Trophoblast cell (in vitro differentiated cells and primary cell): ENCODE results near the gene USP9X.

ENCODE experiments used
- DNase-seq, 2 donors: peaks; one replicate each; pipeline ENCODE4 v3.0.0-alpha.2; 2016
- H2AFZ ChIP-seq: 2 replicates; pipeline ENCODE4 v1.6.1; 2013; ENCODE audit warnings: low read length, moderate library complexity, mild to moderate bottlenecking; ENCODE audit not compliant: insufficient read depth, poor library complexity
- H2AK5ac ChIP-seq: 2 replicates; pipeline ENCODE4 v1.6.1; 2013; ENCODE audit warnings: mild to moderate bottlenecking, low read length
- H2BK120ac ChIP-seq: 2 replicates; pipeline ENCODE4 v1.6.1; 2013; ENCODE audit warnings: low read length, mild to moderate bottlenecking, moderate library complexity; ENCODE audit not compliant: insufficient read depth, poor library complexity
- H2BK12ac ChIP-seq: 2 replicates; pipeline ENCODE4 v1.6.1; 2013; ENCODE audit warnings: mild to moderate bottlenecking, low read length, moderate library complexity
- H2BK5ac ChIP-seq: 2 replicates; pipeline ENCODE4 v1.6.1; 2013; ENCODE audit warnings: low read length, low read depth, moderate library complexity, mild to moderate bottlenecking; ENCODE audit not compliant: poor library complexity
- H3K14ac ChIP-seq: 2 replicates; pipeline ENCODE4 v1.6.1; 2013; ENCODE audit warnings: mild to moderate bottlenecking, low read length
- H3K18ac ChIP-seq: 2 replicates; pipeline ENCODE4 v1.6.1; 2013; ENCODE audit warnings: mild to moderate bottlenecking, low read length
- H3K23ac ChIP-seq: 2 replicates; pipeline ENCODE4 v1.6.1; 2013; ENCODE audit warnings: low read length
- H3K27ac ChIP-seq: 2 replicates; pipeline ENCODE4 v1.5.1; 2013; ENCODE audit warnings: low read depth, mild to moderate bottlenecking, inconsistent platforms, low read length, moderate library complexity
- H3K27me3 ChIP-seq: 2 replicates; pipeline ENCODE4 v1.6.1; 2013; ENCODE audit warnings: inconsistent platforms, mild to moderate bottlenecking, low read length, moderate library complexity; ENCODE audit not compliant: insufficient read depth
- H3K36me3 ChIP-seq, 2 experiments: 1 replicate in 1 of 2; 2 replicates in 1 of 2; pipeline ENCODE4 v1.6.1; 2013; ENCODE audit warnings: low read length in 2 of 2, mild to moderate bottlenecking in 2 of 2, moderate library complexity in 1 of 2; ENCODE audit not compliant: insufficient read depth in 2 of 2, control insufficient read depth in 1 of 2
- H3K4ac ChIP-seq: 2 replicates; pipeline ENCODE4 v1.6.1; 2013; ENCODE audit warnings: low read depth, mild to moderate bottlenecking, low read length, moderate library complexity
- H3K4me1 ChIP-seq, 2 experiments: 1 replicate in 1 of 2; 2 replicates in 1 of 2; pipeline ENCODE4 v1.6.1; 2013; ENCODE audit warnings: low read length in 2 of 2, mild to moderate bottlenecking in 2 of 2, moderate library complexity in 1 of 2; ENCODE audit not compliant: insufficient read depth in 2 of 2, control insufficient read depth in 1 of 2
- H3K4me2 ChIP-seq: 2 replicates; pipeline ENCODE4 v1.6.1; 2013; ENCODE audit warnings: inconsistent platforms, mild to moderate bottlenecking, low read length, moderate library complexity
- H3K4me3 ChIP-seq: 2 replicates; pipeline ENCODE4 v1.5.1; 2013; ENCODE audit warnings: mild to moderate bottlenecking, low read depth, low read length, inconsistent platforms
- H3K79me1 ChIP-seq: one replicate; pipeline ENCODE4 v1.6.1; 2013; ENCODE audit warnings: low read length
- H3K79me2 ChIP-seq: 2 replicates; pipeline ENCODE4 v1.6.1; 2013; ENCODE audit warnings: low read length, mild to moderate bottlenecking; ENCODE audit not compliant: control insufficient read depth, insufficient read depth, poor library complexity
- H3K9ac ChIP-seq: 2 replicates; pipeline ENCODE4 v1.6.1; 2013; ENCODE audit warnings: mild to moderate bottlenecking, low read length
- H3K9me3 ChIP-seq: 2 replicates; pipeline ENCODE4 v1.6.1; 2013; ENCODE audit warnings: low read depth, mild to moderate bottlenecking, control low read depth, inconsistent platforms, low read length; ENCODE audit not compliant: insufficient read depth
- H4K12ac ChIP-seq: 2 replicates; pipeline ENCODE4 v1.6.1; 2013; ENCODE audit warnings: low read depth, mild to moderate bottlenecking, low read length, moderate library complexity
- H4K8ac ChIP-seq: 2 replicates; pipeline ENCODE4 v1.6.1; 2013; ENCODE audit warnings: low read depth, mild to moderate bottlenecking, low read length, moderate library complexity
- H4K91ac ChIP-seq: one replicate; pipeline ENCODE4 v1.6.1; 2013; ENCODE audit warnings: low read depth, mild to moderate bottlenecking, low read length, moderate library complexity
- WGBS: extraction: QIAGEN DNeasy Blood & Tissue Kit; methylation state at CpG from one replicate; pipeline ENCODE4 v1.1.7; 2013; ENCODE audit warnings: missing lambda C conversion rate; ENCODE audit not compliant: insufficient read length, insufficient coverage; ENCODE audit errors: extremely low coverage; 5-methylcytosine and 5-hydroxymethylcytosine counted together

USP9X gene

DNA sequence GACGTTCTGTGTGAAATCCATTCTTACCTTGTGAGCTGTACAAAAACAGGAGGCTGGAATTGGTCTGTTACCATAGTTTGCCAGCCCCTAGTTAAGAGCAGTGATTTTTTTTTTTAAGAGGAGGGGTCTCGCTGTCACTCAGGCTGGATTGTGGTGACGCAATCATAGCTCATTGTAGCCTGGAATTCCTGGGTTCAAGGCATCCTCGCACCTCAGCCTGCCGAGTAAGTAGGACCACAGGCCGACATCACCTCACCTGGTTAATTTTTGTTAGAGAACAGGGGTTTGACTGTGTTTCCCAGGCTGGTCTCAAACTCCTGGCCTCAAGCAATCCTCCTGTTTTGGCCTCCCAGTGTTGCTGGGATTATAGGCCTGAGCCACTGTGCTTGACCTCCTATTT, 7.5 kb downstream of the USP9X start:
- DNase-seq: no peak
- Histone ChIP-seq H2BK12ac (no peak overlapping the region), H2BK5ac (no peak overlapping the region), H2AFZ (no peak overlapping the region), H3K18ac (no peak overlapping the region), H3K27me3 (no peaks in the 10 kb centered on the region), H3K4me2 (no peak overlapping the region), H3K4me3 (no peak overlapping the region), H3K36me3 (peaks cover 0 to 2% of the 10 kb centered on the region in 2 experiments), H3K9me3 (no peaks in the 10 kb centered on the region), H3K9ac (no peak overlapping the region), H2BK120ac (no peak overlapping the region), H4K12ac (no peak overlapping the region), H3K79me2 (peaks cover 11% of the 10 kb centered on the region), H3K23ac (no peak overlapping the region), H2AK5ac (no peak overlapping the region), H3K27ac (no peak overlapping the region), H3K4ac (peak overlapping the region; percentile 69), H3K14ac (no peak overlapping the region), H3K4me1 (peaks cover 3 to 7% of the 10 kb centered on the region in 2 experiments), H3K79me1 (no peaks in the 10 kb centered on the region), H4K91ac (no peak overlapping the region), H4K8ac (no peak overlapping the region)
- WGBS: no CpG with 5 or more reads among the region's 6 CpGs

DNA sequence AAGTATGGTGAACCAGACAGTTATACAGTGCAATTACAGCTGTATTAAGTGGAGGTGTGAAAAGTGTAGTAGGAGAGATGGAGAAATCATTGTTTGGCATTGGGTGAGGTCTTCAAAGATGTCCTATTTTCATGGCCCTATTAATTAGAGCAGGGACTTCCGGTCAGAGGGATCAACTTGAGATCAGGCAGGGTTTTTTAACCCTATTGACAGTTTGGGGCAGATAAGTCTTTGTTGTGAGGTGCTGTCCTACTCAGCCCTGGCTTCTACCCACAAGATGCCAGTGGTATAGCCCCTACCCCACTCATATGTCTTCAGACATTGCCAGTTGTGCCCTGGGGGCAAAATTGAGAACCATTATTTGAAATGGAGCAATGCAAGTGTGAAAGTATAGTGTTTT, 9.9 kb downstream of the USP9X start:
- H3K18ac ChIP-seq: no peak overlapping the region
- H3K79me2 ChIP-seq: peaks cover 9% of the 10 kb centered on the region
- no peak overlapping the region for H3K4me3 ChIP-seq
- H3K23ac ChIP-seq: no peak overlapping the region
- H4K8ac ChIP-seq: no peak overlapping the region
- H4K12ac ChIP-seq: no peak overlapping the region
- no peaks in the 10 kb centered on the region for H3K9me3 ChIP-seq
- no peaks in the 10 kb centered on the region for H3K79me1 ChIP-seq
- H2AK5ac ChIP-seq: no peak overlapping the region
- WGBS: no CpG with 5 or more reads among the region's 1 CpG
- H3K14ac ChIP-seq: no peak overlapping the region
- H3K27ac ChIP-seq: no peak overlapping the region
- H2BK5ac ChIP-seq: no peak overlapping the region
- no peak overlapping the region for H2AFZ ChIP-seq
- no peak overlapping the region for H3K4me2 ChIP-seq
- no peak for DNase-seq
- H3K36me3 ChIP-seq: peaks cover 0 to 2% of the 10 kb centered on the region in 2 experiments
- H2BK120ac ChIP-seq: no peak overlapping the region
- no peak overlapping the region for H3K9ac ChIP-seq
- H3K4ac ChIP-seq: peak overlapping the region; percentile 33
- peaks cover 3 to 6% of the 10 kb centered on the region in 2 experiments for H3K4me1 ChIP-seq
- H4K91ac ChIP-seq: no peak overlapping the region
- no peak overlapping the region for H2BK12ac ChIP-seq
- no peaks in the 10 kb centered on the region for H3K27me3 ChIP-seq

DNA sequence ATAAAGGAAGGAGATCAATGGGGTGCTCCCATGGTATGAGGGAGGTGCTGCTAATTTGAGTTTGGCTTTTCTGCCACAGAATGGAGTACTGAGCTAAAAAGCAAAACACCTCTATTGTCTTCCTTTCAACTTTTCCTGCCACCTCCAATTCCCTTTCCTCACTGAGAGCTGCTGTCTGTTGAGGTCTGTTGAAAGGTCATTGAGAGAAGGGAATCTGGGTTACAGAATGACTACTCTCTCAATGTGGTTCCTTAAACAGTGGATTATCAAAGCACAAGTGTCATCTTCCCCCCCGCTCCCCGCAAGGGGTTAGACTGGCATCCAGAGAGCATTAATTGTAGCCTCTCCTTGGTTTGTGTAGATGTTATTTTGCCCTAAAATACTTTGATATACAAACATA, 10.7 kb downstream of the USP9X start:
- Histone ChIP-seq H2AK5ac (no peak overlapping the region), H3K4me1 (peaks cover 3 to 6% of the 10 kb centered on the region in 2 experiments), H4K8ac (no peak overlapping the region), H3K9me3 (no peaks in the 10 kb centered on the region), H3K23ac (no peak overlapping the region), H3K27me3 (no peaks in the 10 kb centered on the region), H2BK12ac (no peak overlapping the region), H4K12ac (no peak overlapping the region), H3K14ac (no peak overlapping the region), H3K18ac (no peak overlapping the region), H3K36me3 (peaks cover 0 to 2% of the 10 kb centered on the region in 2 experiments), H3K9ac (no peak overlapping the region), H3K79me2 (peaks cover 9% of the 10 kb centered on the region), H2BK5ac (no peak overlapping the region), H4K91ac (no peak overlapping the region), H3K79me1 (no peaks in the 10 kb centered on the region), H2BK120ac (no peak overlapping the region), H3K4me3 (no peak overlapping the region), H3K4ac (no peak overlapping the region), H2AFZ (no peak overlapping the region), H3K27ac (no peak overlapping the region), H3K4me2 (no peak overlapping the region)
- no CpG with 5 or more reads among the region's 2 CpGs for WGBS
- no peak for DNase-seq

DNA sequence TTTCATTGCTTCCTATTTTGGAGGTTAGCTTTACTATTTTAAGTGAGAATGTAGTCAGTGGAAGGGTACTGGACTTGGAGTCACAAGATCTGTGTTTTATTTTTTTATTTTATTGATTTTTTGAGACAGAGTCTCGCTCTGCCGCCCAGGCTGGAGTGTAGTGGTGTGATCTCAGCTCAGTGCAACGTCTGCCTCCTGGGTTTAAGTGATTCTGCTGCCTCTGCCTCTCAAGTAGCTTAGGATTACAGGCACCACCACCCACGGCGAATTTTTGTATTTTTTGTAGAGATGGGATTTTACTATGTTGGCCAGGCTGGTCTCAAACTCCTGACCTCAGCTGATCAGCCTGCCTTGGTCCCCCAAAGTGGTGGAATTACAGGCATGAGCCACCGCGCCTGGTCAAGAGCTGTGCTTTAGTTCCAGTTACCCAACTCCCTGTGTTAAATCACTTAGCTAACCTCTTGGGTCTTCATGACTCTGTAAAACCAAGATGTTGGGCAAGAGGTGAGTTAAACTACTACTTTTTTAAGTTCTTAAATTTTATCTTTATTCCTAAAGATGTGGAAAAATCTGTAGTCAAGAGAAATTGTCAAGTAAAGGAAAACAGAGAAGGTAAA, 11.2 kb downstream of the USP9X start:
- no peak overlapping the region for H3K14ac ChIP-seq
- H3K18ac ChIP-seq: no peak overlapping the region
- no peak overlapping the region for H2BK5ac ChIP-seq
- H3K4me1 ChIP-seq: peaks cover 3 to 6% of the 10 kb centered on the region in 2 experiments
- WGBS: no CpG with 5 or more reads among the region's 7 CpGs
- no peak overlapping the region for H4K8ac ChIP-seq
- H3K36me3 ChIP-seq: peaks cover 0 to 2% of the 10 kb centered on the region in 2 experiments
- peak overlapping the region; percentile 75 for H3K4ac ChIP-seq
- no peak overlapping the region for H2AFZ ChIP-seq
- no peak for DNase-seq
- no peak overlapping the region for H3K4me2 ChIP-seq
- no peak overlapping the region for H2AK5ac ChIP-seq
- H4K91ac ChIP-seq: no peak overlapping the region
- no peak overlapping the region for H3K9ac ChIP-seq
- H4K12ac ChIP-seq: no peak overlapping the region
- no peak overlapping the region for H2BK120ac ChIP-seq
- H3K9me3 ChIP-seq: no peaks in the 10 kb centered on the region
- no peaks in the 10 kb centered on the region for H3K27me3 ChIP-seq
- H3K23ac ChIP-seq: no peak overlapping the region
- H3K4me3 ChIP-seq: no peak overlapping the region
- H3K27ac ChIP-seq: no peak overlapping the region
- no peak overlapping the region for H2BK12ac ChIP-seq
- H3K79me2 ChIP-seq: peaks cover 9% of the 10 kb centered on the region
- H3K79me1 ChIP-seq: no peaks in the 10 kb centered on the region
